Measurements from ENCODE around the gene EFCAB14.

GRCh38 chr1:46721204-46721603 is 2.3 kb upstream of the EFCAB14 start:
- TF ChIP-seq STAT1 (conservative IDR thresholded peaks at IDR 0.05), result no peak
- TF ChIP-seq ZBTB40 (IDR thresholded peaks at IDR 0.05; ENCODE audit: borderline replicate concordance), result no peak
- no peak for TF ChIP-seq POLR2A (IDR thresholded peaks at IDR 0.05; ENCODE audit: low read depth, low read length)
- TF ChIP-seq HDAC6 (IDR thresholded peaks at IDR 0.05; ENCODE audit: unreplicated experiment), result no peak
- no peak for TF ChIP-seq JUNB (IDR thresholded peaks at IDR 0.05)
- no peak for TF ChIP-seq ZNF24 (IDR thresholded peaks at IDR 0.05)
- no peak for TF ChIP-seq KDM1A (IDR thresholded peaks at IDR 0.05; ENCODE audit: borderline replicate concordance)
- TF ChIP-seq, protein P1, sequence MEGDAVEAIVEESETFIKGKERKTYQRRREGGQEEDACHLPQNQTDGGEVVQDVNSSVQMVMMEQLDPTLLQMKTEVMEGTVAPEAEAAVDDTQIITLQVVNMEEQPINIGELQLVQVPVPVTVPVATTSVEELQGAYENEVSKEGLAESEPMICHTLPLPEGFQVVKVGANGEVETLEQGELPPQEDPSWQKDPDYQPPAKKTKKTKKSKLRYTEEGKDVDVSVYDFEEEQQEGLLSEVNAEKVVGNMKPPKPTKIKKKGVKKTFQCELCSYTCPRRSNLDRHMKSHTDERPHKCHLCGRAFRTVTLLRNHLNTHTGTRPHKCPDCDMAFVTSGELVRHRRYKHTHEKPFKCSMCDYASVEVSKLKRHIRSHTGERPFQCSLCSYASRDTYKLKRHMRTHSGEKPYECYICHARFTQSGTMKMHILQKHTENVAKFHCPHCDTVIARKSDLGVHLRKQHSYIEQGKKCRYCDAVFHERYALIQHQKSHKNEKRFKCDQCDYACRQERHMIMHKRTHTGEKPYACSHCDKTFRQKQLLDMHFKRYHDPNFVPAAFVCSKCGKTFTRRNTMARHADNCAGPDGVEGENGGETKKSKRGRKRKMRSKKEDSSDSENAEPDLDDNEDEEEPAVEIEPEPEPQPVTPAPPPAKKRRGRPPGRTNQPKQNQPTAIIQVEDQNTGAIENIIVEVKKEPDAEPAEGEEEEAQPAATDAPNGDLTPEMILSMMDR (IDR thresholded peaks at IDR 0.05 in 2 of 3, conservative IDR thresholded peaks at IDR 0.05 in 1 of 3; ENCODE audit: control insufficient read depth in 2 of 3, extremely low read depth in 1 of 3, insufficient read depth in 1 of 3, low read depth in 3 of 3, low read length in 3 of 3), result no peak
- TF ChIP-seq TAF1 (IDR thresholded peaks at IDR 0.05; ENCODE audit: borderline replicate concordance, low read depth, low read length), result no peak
- TF ChIP-seq ZBED1 (IDR thresholded peaks at IDR 0.05; ENCODE audit: borderline replicate concordance), result no peak
- TF ChIP-seq RAD51 (IDR thresholded peaks at IDR 0.05), result no peak
- TF ChIP-seq SMAD5 (IDR thresholded peaks at IDR 0.05; ENCODE audit: low read depth), result no peak
